AG09319 (cell line): Measurements from ENCODE around the gene CROCC.

Experiments
- DNase-seq: peaks from one replicate; pipeline ENCODE4 v3.0.0-alpha.2; 2010; ENCODE audit warnings: low read depth; ENCODE audit errors: extremely low read depth
- CTCF ChIP-seq: IDR thresholded peaks from 2 replicates; pipeline ENCODE4 v1.5.1; 2011; ENCODE audit warnings: low read depth, mild to moderate bottlenecking, inconsistent platforms, low read length, moderate library complexity

CROCC gene

DNA sequence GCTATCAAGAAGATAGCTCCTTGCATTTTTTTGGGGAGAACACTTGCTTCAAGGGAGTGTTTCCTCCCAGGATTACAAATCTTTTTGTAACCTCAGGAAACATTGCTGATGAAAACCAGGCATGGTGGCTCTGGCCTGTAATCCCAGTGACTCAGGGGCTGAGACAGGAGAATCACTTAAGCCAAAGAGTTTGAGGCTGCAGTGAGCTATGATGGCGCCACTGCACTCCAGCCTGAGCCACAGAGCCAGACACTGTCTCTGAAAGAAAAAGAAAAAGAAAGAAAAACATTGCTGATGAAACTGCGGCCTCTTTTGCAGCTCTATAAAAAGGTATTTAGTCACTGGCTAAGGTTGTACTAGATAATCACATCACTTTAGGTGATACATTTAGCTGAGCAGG is 18.7 kb upstream of the CROCC start:
- no peak; the same call in 1 of the 2 replicates for TF ChIP-seq CTCF
- no peak for DNase-seq

- no peak for TF ChIP-seq CTCF
These were observed 18.3 kb upstream of the CROCC start for GRCh38 chr1:16903458-16903796.

DNA sequence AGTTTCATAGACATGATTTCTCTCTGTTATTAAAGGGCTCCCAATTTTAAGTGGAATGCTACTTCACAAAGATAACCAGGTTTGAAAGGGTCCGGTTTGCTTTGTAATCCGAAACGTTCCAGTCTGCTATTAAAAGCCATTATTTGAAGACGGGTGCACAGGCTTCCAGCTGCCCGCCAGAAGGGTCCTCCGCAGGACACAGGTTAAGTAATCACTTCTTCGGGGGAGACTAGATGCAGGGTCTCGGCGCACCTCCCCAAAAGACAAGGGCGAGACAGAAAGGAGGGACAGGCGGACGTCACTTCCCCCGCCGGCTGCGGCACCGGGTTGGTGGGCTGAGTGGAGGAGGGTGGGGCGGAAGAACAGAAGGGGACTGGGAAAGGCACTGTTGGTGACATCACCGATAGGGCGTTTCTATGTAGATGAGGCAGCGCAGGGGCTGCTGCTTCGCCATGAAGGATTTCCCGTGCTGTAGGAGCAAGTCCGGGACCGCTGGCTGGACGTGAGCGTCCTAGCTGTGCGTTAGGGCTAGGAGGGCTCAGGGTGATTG is 17.1 kb upstream of the CROCC start:
- DNase-seq, result peak; percentile 97
- no peak for TF ChIP-seq CTCF

More at GRCh38 chr1:16903458-16903796, 18.3 kb upstream of the CROCC start:
- DNase-seq, result no peak

DNA sequence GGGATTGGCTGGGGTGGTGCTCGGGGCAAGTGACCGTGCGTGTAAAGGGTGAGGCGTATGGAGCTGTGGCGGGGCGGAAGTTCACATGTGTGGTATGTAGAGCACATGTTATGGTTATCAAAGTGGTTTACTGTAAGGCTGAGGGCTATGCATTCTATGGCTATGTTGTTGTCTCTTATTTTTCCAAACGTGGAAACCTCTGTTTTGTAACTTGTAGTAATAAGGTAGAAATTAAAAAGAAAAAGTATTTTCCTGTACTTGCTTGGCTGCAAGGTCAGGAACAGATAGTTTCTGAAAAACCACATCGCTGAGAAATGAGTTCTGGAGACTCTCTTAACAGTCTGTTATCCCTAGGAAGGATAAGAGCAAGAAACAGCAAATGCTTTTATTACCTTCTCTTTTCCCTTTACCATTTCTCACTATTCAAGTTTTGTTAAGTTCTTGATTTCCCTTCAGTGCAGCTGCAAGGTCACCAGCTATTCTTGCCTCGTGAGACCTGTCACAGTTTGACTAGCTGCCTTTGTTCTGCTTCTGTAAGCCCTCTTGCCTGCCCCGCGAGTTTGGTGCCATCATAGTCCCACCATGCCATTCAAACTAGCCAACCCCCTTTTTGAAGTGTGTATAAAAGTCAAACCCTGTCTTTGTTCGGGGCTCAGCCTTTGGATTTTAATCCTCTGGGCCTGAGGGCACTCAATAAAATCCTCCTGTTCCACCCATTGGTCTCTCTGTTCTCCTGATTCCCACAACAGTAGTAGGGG is 16.4 kb upstream of the CROCC start:
- DNase-seq, result no peak
- no peak for TF ChIP-seq CTCF

- DNase-seq, result no peak
- TF ChIP-seq CTCF, result no peak
These were observed 15.6 kb upstream of the CROCC start for GRCh38 chr1:16905868-16906702.

- TF ChIP-seq CTCF, result no peak
- DNase-seq, result no peak
These were observed 14.9 kb upstream of the CROCC start for GRCh38 chr1:16906873-16907272.
